Right lobe of liver (tissue), 6 donors: Measurements from ENCODE around the gene CCDC80. TPM values are rescaled to one million over a fixed set of nuclear protein-coding genes. Genes with fewer than 3 reads are reported as not detected.

Experiments used
- ATAC-seq, 4 donors: fragments of 200-7000 bp; cut with Tn5 transposase; one replicate each; pipeline ENCODE4 v1.9.1; 2020; ENCODE audit warnings: mild to moderate bottlenecking in 4 of 4, moderate library complexity in 4 of 4
- DNase-seq, 3 donors: peaks; one replicate each; pipeline ENCODE4 v3.0.0-alpha.2; 2020
- H3K27ac ChIP-seq, 3 donors: fragments of 200-600 bp; one replicate each; pipeline ENCODE4 v1.8.0; 2022
- H3K27me3 ChIP-seq, 2 donors: fragments of 200-600 bp; one replicate each; pipeline ENCODE4 v1.8.0; 2022
- H3K36me3 ChIP-seq, 4 donors: fragments of 200-600 bp; sonication (generic) in 1 of 4; one replicate each; pipeline versions ENCODE4 v1.5.1 to v1.8.0; 2017 to 2022; ENCODE audit warnings: control low read depth in 1 of 4
- H3K4me1 ChIP-seq, 4 donors: fragments of 200-600 bp; sonication (generic) in 1 of 4; one replicate each; pipeline versions ENCODE4 v1.5.1 to v1.8.0; 2017 to 2022; ENCODE audit warnings: control low read depth in 1 of 4
- H3K4me3 ChIP-seq, 3 donors: fragments of 200-600 bp; one replicate each; pipeline ENCODE4 v1.8.0; 2022
- H3K9me3 ChIP-seq, 4 donors: fragments of 200-600 bp; sonication (generic) in 1 of 4; one replicate each; pipeline versions ENCODE4 v1.5.1 to v1.8.0; 2017 to 2022; ENCODE audit warnings: control low read depth in 1 of 4
- CTCF ChIP-seq, 4 donors: fragments of 200-600 bp in 3 of 4; fragments of 450-650 bp in 1 of 4; IDR thresholded peaks; one replicate each; pipeline versions ENCODE4 v1.5.1 to v1.8.0; 2016 to 2022; ENCODE audit warnings: antibody characterized with exemption in 4 of 4, mild to moderate bottlenecking in 2 of 4
- POLR2A ChIP-seq: fragments of 450-650 bp; IDR thresholded peaks from one replicate; pipeline ENCODE4 v1.6.1; 2017; ENCODE audit warnings: antibody characterized with exemption, mild to moderate bottlenecking
- WGBS: methylation state at CpG from one replicate; pipeline ENCODE4 v1.1.6; 2018; ENCODE audit warnings: low coverage, low lambda C conversion rate; ENCODE audit not compliant: insufficient coverage; ENCODE audit errors: missing lambda C conversion rate; 5-methylcytosine and 5-hydroxymethylcytosine counted together
- intact Hi-C, 2 donors: fragments of 100-400 bp; cut with DNase I; formaldehyde crosslinking; loops; one replicate each; pipeline versions ENCODE4 v1.11.2 to v1.14.1; 2022
- total RNA-seq, 6 experiments: library from RNA; depleted of rRNA in 2 of 6; stranded (reverse); fragments of >200 nt in 2 of 6; fragmentation: NEBNext Ultra II Directional in 3 of 6; extraction: Animal tissue kit (Norgen Biotek cat#: 25700) in 3 of 6; gene quantifications; one replicate each; pipeline versions ENCODE4 v1.1.0 to v1.2.4, GENCODE V29; 2016 to 2023
- donor health status: DM: no; HTN: yes; CAD: no.
- donor health status: DM: no; HTN: no; CAD: no.
- donor health status: DM: no; HTN: no; CAD: no.
- donor health status: DM: no; HTN: yes; CAD: no.
- donor health status: DM: no; HTN: yes; CAD: no.

Gene CCDC80
- total RNA-seq, 6 experiments from 2014 or later, result 0.55 to 5.8 (median 1.3) TPM

DNA sequence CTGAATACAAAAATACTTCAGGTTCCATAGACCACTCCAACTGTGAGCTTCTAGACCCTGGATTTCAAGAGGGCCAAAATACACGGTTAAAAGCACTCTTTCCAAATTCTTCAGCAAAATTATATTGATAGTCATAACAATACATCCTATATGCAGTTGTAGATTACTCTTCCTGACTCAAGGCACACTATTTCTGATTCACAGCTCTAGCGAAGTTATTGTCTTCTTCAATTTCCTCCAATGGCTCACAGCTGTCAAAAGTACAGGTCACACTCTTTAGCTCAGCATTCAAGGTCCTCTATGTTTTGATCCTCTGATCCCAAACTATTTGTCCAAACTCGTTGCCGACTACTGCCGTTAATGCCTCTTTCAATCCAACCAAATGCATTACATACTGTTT lies 13.5 kb upstream of the CCDC80 start:
- TF ChIP-seq CTCF (IDR thresholded peaks at IDR 0.05), result no peak
- TF ChIP-seq POLR2A, result no peak
- DNase-seq, result no peak
- WGBS, result 77% methylated on average over 5 of the region's 5 CpGs
- intact Hi-C loops, result no loop called here
- no peaks in the 10 kb centered on the region for H3K4me1 ChIP-seq
- ATAC-seq, result no peak
- no peak overlapping the region for H3K4me3 ChIP-seq
- no peaks in the 10 kb centered on the region for H3K9me3 ChIP-seq
- H3K36me3 ChIP-seq, result no peaks in the 10 kb centered on the region
- no peaks in the 10 kb centered on the region for H3K27me3 ChIP-seq
- H3K27ac ChIP-seq, result no peak overlapping the region

DNA sequence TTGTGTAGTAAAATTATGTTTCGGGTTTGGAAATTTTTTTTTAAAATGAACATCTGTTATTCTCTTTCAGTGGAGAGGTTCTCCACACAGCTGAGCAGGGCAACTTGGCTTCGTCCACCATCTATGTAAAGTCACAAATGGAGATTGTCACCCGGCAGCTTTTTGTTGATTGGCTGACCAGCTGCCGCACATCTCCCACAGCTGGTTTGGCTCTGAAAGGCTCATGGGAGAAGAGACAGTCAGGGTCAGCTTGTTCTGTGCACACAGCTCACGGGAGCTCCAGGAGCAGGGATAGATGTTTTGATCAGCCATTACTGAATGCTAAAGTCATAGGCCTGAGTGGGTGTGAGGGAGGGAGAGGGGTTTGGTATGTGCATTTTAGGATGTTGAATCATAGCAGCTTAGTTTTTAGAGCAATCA lies 12.9 kb upstream of the CCDC80 start:
- no peak overlapping the region for H3K27ac ChIP-seq
- H3K9me3 ChIP-seq, result no peaks in the 10 kb centered on the region
- no peaks in the 10 kb centered on the region for H3K4me1 ChIP-seq
- ATAC-seq, result no peak
- no peak overlapping the region for H3K4me3 ChIP-seq
- intact Hi-C loops, result no loop called here
- H3K36me3 ChIP-seq, result no peaks in the 10 kb centered on the region
- no peak for DNase-seq
- 56% methylated on average over 5 of the region's 5 CpGs for WGBS
- H3K27me3 ChIP-seq, result no peaks in the 10 kb centered on the region
- no peak for TF ChIP-seq POLR2A
- TF ChIP-seq CTCF (IDR thresholded peaks at IDR 0.05), result no peak

DNA sequence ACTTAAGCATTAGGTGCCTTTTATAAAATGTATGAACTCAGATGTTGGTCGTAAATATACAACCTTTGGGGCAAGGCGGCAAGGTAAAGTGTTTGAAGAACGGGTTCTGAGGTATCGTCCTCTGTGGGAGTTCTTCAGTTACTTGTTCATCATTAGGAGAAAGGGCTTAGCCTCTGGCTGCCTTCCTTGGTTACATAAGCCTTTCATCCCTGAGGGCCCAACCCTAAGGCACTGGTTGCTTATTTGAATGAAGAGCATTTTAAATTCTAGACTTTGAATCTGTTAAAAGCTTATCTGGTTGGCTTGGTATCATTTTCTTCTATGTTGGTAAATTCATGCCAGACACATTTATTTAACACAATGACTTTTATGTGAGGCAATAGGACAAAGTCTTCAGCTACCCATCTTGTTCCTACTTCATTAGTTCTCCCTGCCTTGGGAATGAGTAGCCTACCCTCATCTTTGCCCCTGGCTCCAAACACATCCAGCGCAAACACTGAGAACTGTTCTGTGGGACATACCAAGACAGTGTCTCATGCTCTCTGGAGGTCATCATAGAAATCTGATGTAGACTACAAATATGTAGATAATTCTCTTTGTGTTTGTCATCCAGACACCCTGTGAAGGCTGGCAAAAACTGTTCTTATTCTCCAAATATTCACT lies 12.4 kb upstream of the CCDC80 start:
- 63% methylated on average over 5 of the region's 5 CpGs for WGBS
- Histone ChIP-seq H3K36me3 (no peaks in the 10 kb centered on the region), H3K9me3 (no peaks in the 10 kb centered on the region), H3K27ac (no peak overlapping the region), H3K4me1 (no peaks in the 10 kb centered on the region), H3K27me3 (no peaks in the 10 kb centered on the region), H3K4me3 (no peak overlapping the region)
- TF ChIP-seq POLR2A (no peak), CTCF (IDR thresholded peaks at IDR 0.05) (no peak)
- DNase-seq (no peak), ATAC-seq (no peak)
- intact Hi-C loops, result no loop called here

- H3K4me1 ChIP-seq, result no peaks in the 10 kb centered on the region
- intact Hi-C loops, result no loop called here
- 88% methylated on average over 2 of the region's 2 CpGs for WGBS
Observed at GRCh38 chr3:112651516-112651915, 10.6 kb upstream of the CCDC80 start.

More at GRCh38 chr3:112651516-112651915, 10.6 kb upstream of the CCDC80 start:
- H3K27ac ChIP-seq, result no peak overlapping the region
- H3K36me3 ChIP-seq, result no peaks in the 10 kb centered on the region
- ATAC-seq (no peak), DNase-seq (no peak)
- no peak for TF ChIP-seq CTCF (IDR thresholded peaks at IDR 0.05)
- no peak overlapping the region for H3K4me3 ChIP-seq
- no peaks in the 10 kb centered on the region for H3K27me3 ChIP-seq
- no peaks in the 10 kb centered on the region for H3K9me3 ChIP-seq
